GM18951 (cell line): Measurements from ENCODE around the gene NXPE1.

Source experiments
- POLR2A ChIP-seq: IDR thresholded peaks from 4 replicates; pipeline ENCODE4 v1.6.1; 2011; ENCODE audit warnings: mild to moderate bottlenecking; ENCODE audit not compliant: insufficient read length, insufficient read depth; ENCODE audit errors: extremely low read depth
- in situ Hi-C: fragments of 300-500 bp; cut with MboI; formaldehyde crosslinking; loops from one replicate; pipeline ENCODE4 v1.12.0; 2022; ENCODE audit warnings: low sequenced_read_pairs, mixed read lengths, inconsistent platforms; ENCODE audit not compliant: unreplicated experiment

The NXPE1 gene

GRCh38 chr11:114594703-114595102 is 35.0 kb upstream of the NXPE1 start:
- TF ChIP-seq POLR2A = no peak
- in situ Hi-C loops = no loop called here

GRCh38 chr11:114587398-114587953 is 27.8 kb upstream of the NXPE1 start:
- in situ Hi-C loops = no loop called here
- no peak for TF ChIP-seq POLR2A

GRCh38 chr11:114586797-114587196 is 27.1 kb upstream of the NXPE1 start:
- in situ Hi-C loops = no loop called here
- TF ChIP-seq POLR2A = no peak

- TF ChIP-seq POLR2A = no peak
- in situ Hi-C loops = loop anchor here (10.0 kb wide), 1 partner anchor 227 kb away; no protein-coding TSS in a partner anchor
These were observed 12.0 kb upstream of the NXPE1 start for GRCh38 chr11:114571712-114572111.

GRCh38 chr11:114569801-114570200 is 10.1 kb upstream of the NXPE1 start:
- in situ Hi-C loops = loop anchor here (10.0 kb wide), 1 partner anchor 225 kb away; no protein-coding TSS in a partner anchor
- TF ChIP-seq POLR2A = no peak

- TF ChIP-seq POLR2A = no peak
- in situ Hi-C loops = no loop called here
These were observed 6.6 kb upstream of the NXPE1 start for GRCh38 chr11:114566276-114566675.

- TF ChIP-seq POLR2A = no peak
- in situ Hi-C loops = no loop called here
These were observed 5.2 kb upstream of the NXPE1 start for GRCh38 chr11:114564831-114565230.

GRCh38 chr11:114563077-114563476 is 3.4 kb upstream of the NXPE1 start:
- no peak for TF ChIP-seq POLR2A
- in situ Hi-C loops = no loop called here

GRCh38 chr11:114562166-114562916 is 2.7 kb upstream of the NXPE1 start:
- no peak for TF ChIP-seq POLR2A
- in situ Hi-C loops = no loop called here

- in situ Hi-C loops = no loop called here
- TF ChIP-seq POLR2A = no peak
These were observed 3.5 kb downstream of the NXPE1 start for GRCh38 chr11:114556135-114556534.

- in situ Hi-C loops = no loop called here
These were observed 6.0 kb downstream of the NXPE1 start for GRCh38 chr11:114553642-114554041.

GRCh38 chr11:114551060-114551459 is 8.6 kb downstream of the NXPE1 start:
- no peak for TF ChIP-seq POLR2A
- in situ Hi-C loops = no loop called here

More at GRCh38 chr11:114553642-114554041, 6.0 kb downstream of the NXPE1 start:
- no peak for TF ChIP-seq POLR2A

- TF ChIP-seq POLR2A = no peak
- in situ Hi-C loops = no loop called here
These were observed 34.0 kb downstream of the NXPE1 start for GRCh38 chr11:114525682-114526081.

- in situ Hi-C loops = no loop called here
- no peak for TF ChIP-seq POLR2A
These were observed 35.6 kb downstream of the NXPE1 start for GRCh38 chr11:114524122-114524521.
